ENCODE data around the gene MRPL28.
"Not testable (repeated sequence)": the region's sequence is repeated elsewhere in the genome, so short reads cannot be mapped to it uniquely, and the experiment has no call there.

MRPL28 gene

GRCh38 chr16:371515-372301 is 1.4 kb upstream of the MRPL28 start:
- no peaks in the 10 kb centered on the region for H3K9me3 Mint-ChIP-seq
- H3K36me3 Mint-ChIP-seq (ENCODE audit: low read depth): peaks cover 8% of the 10 kb centered on the region
- H3K27me3 Mint-ChIP-seq: no peaks in the 10 kb centered on the region
- H3K4me3 Mint-ChIP-seq: no peak overlapping the region
- H3K4me1 Mint-ChIP-seq (ENCODE audit: low read depth): peaks cover 10% of the 10 kb centered on the region
- peak overlapping the region; percentile 32 for H3K27ac Mint-ChIP-seq

GRCh38 chr16:370979-371514 is 709 bp upstream of the MRPL28 start:
- Mint-ChIP-seq H3K4me3 (peak overlapping the region; percentile 86), H3K36me3 (ENCODE audit: low read depth) (peaks cover 8% of the 10 kb centered on the region), H3K27ac (peak overlapping the region; percentile 90), H3K9me3 (no peaks in the 10 kb centered on the region), H3K4me1 (ENCODE audit: low read depth) (peaks cover 10% of the 10 kb centered on the region), H3K27me3 (no peaks in the 10 kb centered on the region)

- Mint-ChIP-seq H3K4me1 (ENCODE audit: low read depth) (peaks cover 10% of the 10 kb centered on the region), H3K36me3 (ENCODE audit: low read depth) (peaks cover 8% of the 10 kb centered on the region), H3K27me3 (no peaks in the 10 kb centered on the region), H3K4me3 (peak overlapping the region; percentile 86), H3K27ac (peak overlapping the region; percentile 90), H3K9me3 (no peaks in the 10 kb centered on the region)
Measured at GRCh38 chr16:369866-370436, 387 bp downstream of the MRPL28 start.

GRCh38 chr16:369275-369865 is 968 bp downstream of the MRPL28 start:
- Mint-ChIP-seq H3K27me3 (no peaks in the 10 kb centered on the region), H3K27ac (no peak overlapping the region)

GRCh38 chr16:368388-369158 is 1.8 kb downstream of the MRPL28 start:
- no peak overlapping the region for H3K27ac Mint-ChIP-seq
- H3K4me1 Mint-ChIP-seq (ENCODE audit: low read depth): peaks cover 10% of the 10 kb centered on the region
- H3K4me3 Mint-ChIP-seq: no peak overlapping the region
- no peaks in the 10 kb centered on the region for H3K9me3 Mint-ChIP-seq
- H3K27me3 Mint-ChIP-seq: no peaks in the 10 kb centered on the region
- peaks cover 8% of the 10 kb centered on the region for H3K36me3 Mint-ChIP-seq (ENCODE audit: low read depth)

More at GRCh38 chr16:369275-369865, 968 bp downstream of the MRPL28 start:
- peaks cover 10% of the 10 kb centered on the region for H3K4me1 Mint-ChIP-seq (ENCODE audit: low read depth)
- H3K36me3 Mint-ChIP-seq (ENCODE audit: low read depth): peaks cover 8% of the 10 kb centered on the region
- no peaks in the 10 kb centered on the region for H3K9me3 Mint-ChIP-seq
- peak overlapping the region; percentile 57 for H3K4me3 Mint-ChIP-seq

- Mint-ChIP-seq H3K9me3 (no peaks in the 10 kb centered on the region), H3K4me3 (no peak overlapping the region), H3K36me3 (ENCODE audit: low read depth) (peaks cover 8% of the 10 kb centered on the region), H3K27ac (no peak overlapping the region), H3K27me3 (no peaks in the 10 kb centered on the region), H3K4me1 (ENCODE audit: low read depth) (peaks cover 10% of the 10 kb centered on the region)
Measured at GRCh38 chr16:367333-367903, 2.9 kb downstream of the MRPL28 start.

- Mint-ChIP-seq H3K9me3 (no peaks in the 10 kb centered on the region), H3K27ac (no peak overlapping the region), H3K36me3 (ENCODE audit: low read depth) (peaks cover 8% of the 10 kb centered on the region), H3K27me3 (no peaks in the 10 kb centered on the region), H3K4me1 (ENCODE audit: low read depth) (peaks cover 14% of the 10 kb centered on the region), H3K4me3 (no peak overlapping the region)
Measured at GRCh38 chr16:366476-366875, 3.9 kb downstream of the MRPL28 start.

GRCh38 chr16:364595-365491 is 5.5 kb downstream of the MRPL28 start:
- Mint-ChIP-seq H3K4me1 (ENCODE audit: low read depth) (peaks cover 5% of the 10 kb centered on the region), H3K9me3 (no peaks in the 10 kb centered on the region), H3K36me3 (ENCODE audit: low read depth) (peaks cover 8% of the 10 kb centered on the region), H3K27me3 (no peaks in the 10 kb centered on the region), H3K27ac (no peak overlapping the region), H3K4me3 (no peak overlapping the region)

GRCh38 chr16:363766-364490 is 6.4 kb downstream of the MRPL28 start:
- Mint-ChIP-seq H3K4me1 (ENCODE audit: low read depth) (peaks cover 5% of the 10 kb centered on the region), H3K27me3 (no peaks in the 10 kb centered on the region), H3K27ac (no peak overlapping the region), H3K36me3 (ENCODE audit: low read depth) (peaks cover 7% of the 10 kb centered on the region), H3K4me3 (no peak overlapping the region), H3K9me3 (no peaks in the 10 kb centered on the region)

- Mint-ChIP-seq H3K27ac (no peak overlapping the region), H3K36me3 (ENCODE audit: low read depth) (peaks cover 5% of the 10 kb centered on the region), H3K27me3 (no peaks in the 10 kb centered on the region), H3K4me3 (no peak overlapping the region), H3K9me3 (no peaks in the 10 kb centered on the region), H3K4me1 (ENCODE audit: low read depth) (peaks cover 5% of the 10 kb centered on the region)
Measured at GRCh38 chr16:363110-363765, 7.1 kb downstream of the MRPL28 start.

- H3K4me1 Mint-ChIP-seq (ENCODE audit: low read depth); H3K27me3 Mint-ChIP-seq; H3K4me3 Mint-ChIP-seq; H3K9me3 Mint-ChIP-seq; H3K36me3 Mint-ChIP-seq (ENCODE audit: low read depth); H3K27ac Mint-ChIP-seq: not testable (repeated sequence)
Measured at GRCh38 chr16:362702-362999, 7.7 kb downstream of the MRPL28 start.

- H3K4me1 Mint-ChIP-seq (ENCODE audit: low read depth): peaks cover 5% of the 10 kb centered on the region
- no peak overlapping the region for H3K27ac Mint-ChIP-seq
- peak overlapping the region; percentile 47 for H3K4me3 Mint-ChIP-seq
- no peaks in the 10 kb centered on the region for H3K27me3 Mint-ChIP-seq
- peaks cover 2% of the 10 kb centered on the region for H3K36me3 Mint-ChIP-seq (ENCODE audit: low read depth)
- H3K9me3 Mint-ChIP-seq: no peaks in the 10 kb centered on the region
Measured at GRCh38 chr16:361872-362701, 8.3 kb downstream of the MRPL28 start.
